HG03175 (cell line): ENCODE results near the gene GHR.

ENCODE experiments used
- ATAC-seq: cut with Tn5 transposase; IDR thresholded peaks from one replicate; pipeline ENCODE4 v1.9.1; 2021; ENCODE audit warnings: mild to moderate bottlenecking, moderate library complexity; ENCODE audit not compliant: unreplicated experiment

GHR gene

GRCh38 chr5:42597318-42597937, 174.2 kb downstream of the GHR start:
- no peak for ATAC-seq

GRCh38 chr5:42598311-42598710, 175.1 kb downstream of the GHR start:
- no peak for ATAC-seq

GRCh38 chr5:42599106-42599505, 175.9 kb downstream of the GHR start:
- no peak for ATAC-seq

GRCh38 chr5:42600441-42600840, 177.2 kb downstream of the GHR start:
- ATAC-seq: no peak

- no peak for ATAC-seq
These were observed 181.0 kb downstream of the GHR start for GRCh38 chr5:42604171-42604711.

GRCh38 chr5:42605490-42605889, 182.3 kb downstream of the GHR start:
- no peak for ATAC-seq

- ATAC-seq: no peak
These were observed 183.2 kb downstream of the GHR start for GRCh38 chr5:42606464-42606869.

GRCh38 chr5:42611437-42611836, 188.2 kb downstream of the GHR start:
- no peak for ATAC-seq

GRCh38 chr5:42612750-42613366, 189.6 kb downstream of the GHR start:
- ATAC-seq: no peak

- ATAC-seq: no peak
These were observed 191.3 kb downstream of the GHR start for GRCh38 chr5:42614509-42614908.

- no peak for ATAC-seq
These were observed 197.5 kb downstream of the GHR start for GRCh38 chr5:42620579-42621216.

- ATAC-seq: peak; percentile 55
These were observed 198.0 kb downstream of the GHR start for GRCh38 chr5:42621242-42621641.

GRCh38 chr5:42621662-42622061, 198.4 kb downstream of the GHR start:
- peak; percentile 31 for ATAC-seq

- ATAC-seq: no peak
These were observed 201.7 kb downstream of the GHR start for GRCh38 chr5:42624912-42625311.

GRCh38 chr5:42626462-42626861, 203.2 kb downstream of the GHR start:
- no peak for ATAC-seq

- ATAC-seq: no peak
These were observed 205.6 kb downstream of the GHR start for GRCh38 chr5:42628821-42629220.

- no peak for ATAC-seq
These were observed 206.0 kb downstream of the GHR start for GRCh38 chr5:42629284-42629683.

GRCh38 chr5:42631241-42631640, 208.0 kb downstream of the GHR start:
- no peak for ATAC-seq

- ATAC-seq: no peak
These were observed 209.2 kb downstream of the GHR start for GRCh38 chr5:42632354-42632900.

GRCh38 chr5:42634575-42634974, 211.3 kb downstream of the GHR start:
- no peak for ATAC-seq

GRCh38 chr5:42636425-42636824, 213.2 kb downstream of the GHR start:
- ATAC-seq: no peak

- no peak for ATAC-seq
These were observed 213.7 kb downstream of the GHR start for GRCh38 chr5:42636946-42637345.
